Uterus (tissue), 4 donors: ENCODE results near the gene MEGF10. TPM values are rescaled to one million over a fixed set of nuclear protein-coding genes. Genes with fewer than 3 reads are reported as not detected.

Source experiments
- DNase-seq, 2 donors: peaks; one replicate each; pipeline ENCODE4 v3.0.0-alpha.2; 2019 to 2020
- H3K27ac ChIP-seq, 2 donors: fragments of 200-600 bp; sonication (generic); 1 replicate in 1 of 2; 2 replicates in 1 of 2; pipeline ENCODE4 v1.5.1; 2016 to 2018
- H3K27me3 ChIP-seq, 2 donors: fragments of 200-600 bp; sonication (generic); one replicate each; pipeline ENCODE4 v1.5.1; 2018 to 2019; ENCODE audit warnings: control low read depth in 1 of 2
- H3K36me3 ChIP-seq, 2 donors: fragments of 200-600 bp; sonication (generic); one replicate each; pipeline ENCODE4 v1.5.1; 2019; ENCODE audit warnings: control low read depth in 1 of 2
- H3K4me1 ChIP-seq, 2 donors: fragments of 200-600 bp; sonication (generic); one replicate each; pipeline ENCODE4 v1.5.1; 2018 to 2019; ENCODE audit warnings: control low read depth in 1 of 2
- H3K4me3 ChIP-seq, 2 donors: fragments of 200-600 bp; sonication (generic); 1 replicate in 1 of 2; 2 replicates in 1 of 2; pipeline ENCODE4 v1.5.1; 2018 to 2019; ENCODE audit warnings: mild to moderate bottlenecking in 1 of 2
- H3K9me3 ChIP-seq, 2 donors: fragments of 200-600 bp; sonication (generic); one replicate each; pipeline ENCODE4 v1.5.1; 2019; ENCODE audit warnings: control low read depth in 1 of 2
- POLR2A ChIP-seq, 2 donors: fragments of 450-650 bp; IDR thresholded peaks; one replicate each; pipeline ENCODE4 v1.6.1; 2016; ENCODE audit warnings: antibody characterized with exemption in 2 of 2, mild to moderate bottlenecking in 1 of 2, moderate library complexity in 1 of 2
- intact Hi-C: fragments of 100-400 bp; cut with DNase I; formaldehyde crosslinking; loops from one replicate; pipeline ENCODE4 v1.15.1; 2023; ENCODE audit warnings: low total_unique reads
- total RNA-seq, 4 donors: library from RNA; depleted of rRNA in 3 of 4; stranded (reverse); fragments of >200 nt in 3 of 4; gene quantifications; one replicate each; pipeline versions ENCODE4 v1.1.0 to v1.2.4, GENCODE V29; 2014 to 2023
- TF ChIP-seq, protein P1 (sequence below), 4 experiments: fragments of 200-600 bp in 2 of 4; fragments of 450-650 bp in 2 of 4; sonication (generic) in 2 of 4; IDR thresholded peaks; one replicate each; pipeline ENCODE4 v1.5.1; 2016 to 2019; ENCODE audit warnings: antibody characterized with exemption in 4 of 4, mild to moderate bottlenecking in 2 of 4, moderate library complexity in 1 of 4
- donor health status: DM: yes; HTN: yes; CAD: no.

The MEGF10 gene
- total RNA-seq, 4 donors from 2014 or later, result 0.26 to 3.5 (median 1.6) TPM; not detected in 1

DNA sequence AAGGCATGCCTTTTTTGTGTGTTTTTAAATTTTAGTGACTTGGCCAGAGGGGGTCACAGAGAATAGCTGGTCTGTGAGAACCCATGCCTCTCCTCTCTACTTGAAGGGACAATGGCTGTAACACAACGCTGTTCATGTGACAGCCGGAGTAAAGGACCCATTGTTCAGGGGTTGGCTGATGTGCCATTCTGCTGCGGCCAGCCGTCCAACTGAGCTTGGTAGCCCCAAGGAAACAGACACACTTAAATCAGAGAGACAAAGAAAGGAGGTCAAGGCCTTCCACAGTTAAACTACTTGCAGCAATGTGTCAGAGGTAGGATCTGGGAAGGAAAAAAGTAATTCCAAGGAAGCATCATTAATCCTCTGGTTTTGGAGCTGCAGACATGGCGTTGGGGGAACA is 8.1 kb downstream of the MEGF10 start:
- Histone ChIP-seq H3K27me3 (no peaks in the 10 kb centered on the region), H3K4me1 (no peaks in the 10 kb centered on the region), H3K27ac (no peak overlapping the region), H3K4me3 (no peak overlapping the region), H3K9me3 (no peaks in the 10 kb centered on the region), H3K36me3 (no peaks in the 10 kb centered on the region)
- DNase-seq, result no peak
- intact Hi-C loops, result no loop called here
- no peak for TF ChIP-seq POLR2A (IDR thresholded peaks at IDR 0.05)
- TF ChIP-seq, protein P1, sequence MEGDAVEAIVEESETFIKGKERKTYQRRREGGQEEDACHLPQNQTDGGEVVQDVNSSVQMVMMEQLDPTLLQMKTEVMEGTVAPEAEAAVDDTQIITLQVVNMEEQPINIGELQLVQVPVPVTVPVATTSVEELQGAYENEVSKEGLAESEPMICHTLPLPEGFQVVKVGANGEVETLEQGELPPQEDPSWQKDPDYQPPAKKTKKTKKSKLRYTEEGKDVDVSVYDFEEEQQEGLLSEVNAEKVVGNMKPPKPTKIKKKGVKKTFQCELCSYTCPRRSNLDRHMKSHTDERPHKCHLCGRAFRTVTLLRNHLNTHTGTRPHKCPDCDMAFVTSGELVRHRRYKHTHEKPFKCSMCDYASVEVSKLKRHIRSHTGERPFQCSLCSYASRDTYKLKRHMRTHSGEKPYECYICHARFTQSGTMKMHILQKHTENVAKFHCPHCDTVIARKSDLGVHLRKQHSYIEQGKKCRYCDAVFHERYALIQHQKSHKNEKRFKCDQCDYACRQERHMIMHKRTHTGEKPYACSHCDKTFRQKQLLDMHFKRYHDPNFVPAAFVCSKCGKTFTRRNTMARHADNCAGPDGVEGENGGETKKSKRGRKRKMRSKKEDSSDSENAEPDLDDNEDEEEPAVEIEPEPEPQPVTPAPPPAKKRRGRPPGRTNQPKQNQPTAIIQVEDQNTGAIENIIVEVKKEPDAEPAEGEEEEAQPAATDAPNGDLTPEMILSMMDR (IDR thresholded peaks at IDR 0.05), result no peak

DNA sequence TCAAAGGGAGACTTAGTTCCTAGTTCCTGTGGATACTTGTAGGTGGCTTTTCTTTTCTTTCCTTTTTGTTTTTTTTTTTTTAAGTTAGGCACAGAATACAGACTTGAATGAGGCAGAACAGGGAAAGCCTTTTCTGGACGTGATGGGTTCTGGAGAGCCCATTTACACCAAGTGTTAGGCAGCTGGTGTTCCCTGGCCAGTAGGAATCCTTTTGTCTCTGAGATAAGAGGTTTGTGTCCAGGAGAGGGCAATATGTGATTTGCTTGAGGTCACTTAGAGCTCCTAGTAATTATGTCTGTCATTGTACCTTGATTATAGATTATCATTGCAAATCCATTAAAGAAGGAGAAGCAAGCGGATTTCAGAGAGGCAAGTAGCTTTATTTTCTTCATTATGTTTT is 9.1 kb downstream of the MEGF10 start:
- H3K4me1 ChIP-seq, result no peaks in the 10 kb centered on the region
- no peaks in the 10 kb centered on the region for H3K36me3 ChIP-seq
- intact Hi-C loops, result no loop called here
- no peak for DNase-seq
- TF ChIP-seq, protein P1 (IDR thresholded peaks at IDR 0.05), result no peak
- TF ChIP-seq POLR2A (IDR thresholded peaks at IDR 0.05), result no peak
- no peak overlapping the region for H3K27ac ChIP-seq
- H3K4me3 ChIP-seq, result no peak overlapping the region
- H3K9me3 ChIP-seq, result no peaks in the 10 kb centered on the region
- H3K27me3 ChIP-seq, result no peaks in the 10 kb centered on the region

DNA sequence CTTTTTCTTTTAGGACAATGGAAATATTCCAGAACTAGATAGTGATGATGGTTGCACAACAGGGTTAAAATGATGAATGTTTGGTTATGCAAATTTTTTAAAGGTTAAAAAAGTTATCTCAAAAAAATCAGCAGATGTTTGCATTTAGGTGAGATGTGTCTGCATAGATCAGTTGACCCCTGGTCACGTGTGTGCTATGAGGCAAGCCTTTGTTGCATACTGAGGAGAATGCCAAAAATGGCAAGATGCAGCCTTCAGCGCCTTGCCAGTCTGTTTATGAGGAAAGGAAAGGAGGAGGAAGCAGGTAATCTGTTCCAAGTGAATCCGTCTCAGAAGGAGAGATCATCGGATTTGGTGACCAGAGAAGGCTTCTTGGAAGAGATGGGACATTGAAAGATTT is 11.9 kb downstream of the MEGF10 start:
- intact Hi-C loops, result no loop called here
- TF ChIP-seq POLR2A (IDR thresholded peaks at IDR 0.05), result no peak
- no peak for DNase-seq
- Histone ChIP-seq H3K4me3 (no peak overlapping the region), H3K27me3 (no peaks in the 10 kb centered on the region), H3K4me1 (no peaks in the 10 kb centered on the region), H3K9me3 (no peaks in the 10 kb centered on the region), H3K36me3 (no peaks in the 10 kb centered on the region), H3K27ac (no peak overlapping the region)

DNA sequence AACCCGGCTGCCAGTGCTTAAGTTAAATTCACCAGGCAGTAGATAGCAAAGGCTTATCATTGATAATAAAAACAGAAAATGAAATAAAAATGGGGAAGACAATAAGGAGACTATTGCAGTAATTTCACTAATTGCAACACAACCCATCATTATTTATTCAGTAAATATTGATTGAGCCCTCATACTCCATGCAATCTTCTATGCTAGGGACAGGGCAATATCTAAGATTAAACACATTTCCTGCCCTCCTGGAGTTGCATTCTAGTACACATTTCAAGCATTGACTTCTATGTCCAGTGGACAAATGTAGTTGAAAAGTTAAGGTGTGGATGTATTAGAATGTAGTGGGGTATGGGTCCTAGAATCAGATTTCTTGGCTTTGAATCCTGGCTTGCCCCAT is 12.8 kb downstream of the MEGF10 start:
- Histone ChIP-seq H3K27me3 (no peaks in the 10 kb centered on the region), H3K27ac (no peak overlapping the region), H3K4me1 (no peaks in the 10 kb centered on the region), H3K9me3 (no peaks in the 10 kb centered on the region), H3K4me3 (no peak overlapping the region), H3K36me3 (no peaks in the 10 kb centered on the region)
- DNase-seq, result no peak
- TF ChIP-seq POLR2A (IDR thresholded peaks at IDR 0.05), result no peak
- TF ChIP-seq, protein P1 (IDR thresholded peaks at IDR 0.05), result no peak
- intact Hi-C loops, result no loop called here

DNA sequence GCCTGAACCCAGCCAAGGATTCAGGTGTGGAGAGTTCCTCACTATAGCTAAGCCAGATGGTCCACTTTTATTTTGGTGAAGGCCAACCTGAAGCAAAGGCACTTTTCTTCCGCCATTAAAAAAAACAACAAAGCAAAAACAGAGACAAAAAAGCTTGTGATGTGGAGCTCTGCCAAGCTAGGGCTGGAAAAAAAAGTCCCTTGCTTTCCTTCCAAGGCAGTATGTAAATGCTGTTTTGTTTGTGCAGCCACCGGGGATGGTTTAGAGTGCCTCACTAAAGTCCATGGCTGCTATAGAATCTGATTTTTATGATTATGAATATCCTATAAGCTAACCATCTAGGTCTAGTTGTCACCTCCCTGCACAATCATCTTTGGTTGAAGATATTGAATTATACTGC is 14.9 kb downstream of the MEGF10 start:
- Histone ChIP-seq H3K36me3 (no peaks in the 10 kb centered on the region), H3K9me3 (no peaks in the 10 kb centered on the region), H3K4me1 (no peaks in the 10 kb centered on the region), H3K27me3 (no peaks in the 10 kb centered on the region), H3K4me3 (no peak overlapping the region), H3K27ac (no peak overlapping the region)
- intact Hi-C loops, result no loop called here
- DNase-seq, result no peak
- TF ChIP-seq POLR2A (IDR thresholded peaks at IDR 0.05), result no peak
- TF ChIP-seq, protein P1 (IDR thresholded peaks at IDR 0.05), result no peak

DNA sequence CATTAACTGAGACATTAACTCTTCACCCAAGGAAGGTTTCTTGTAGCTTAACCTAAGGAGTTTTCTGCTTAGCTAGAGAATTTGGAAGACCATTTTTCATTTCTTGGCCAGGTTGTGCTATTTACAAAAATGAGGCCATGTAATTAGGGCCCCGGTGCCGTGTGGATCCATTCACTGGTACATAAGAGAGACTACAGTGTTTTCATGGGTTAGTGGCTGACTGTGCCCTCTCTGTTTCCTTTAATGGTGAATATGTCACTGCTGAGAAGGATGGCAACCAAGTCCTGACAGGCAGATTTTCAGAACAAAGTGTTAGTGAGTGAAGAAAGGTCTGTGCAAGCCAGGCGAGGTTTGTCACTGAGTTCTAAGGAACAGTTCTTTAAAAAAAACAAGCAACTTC is 15.4 kb downstream of the MEGF10 start:
- TF ChIP-seq, protein P1 (IDR thresholded peaks at IDR 0.05), result no peak
- TF ChIP-seq POLR2A (IDR thresholded peaks at IDR 0.05), result no peak
- intact Hi-C loops, result no loop called here
- Histone ChIP-seq H3K9me3 (no peaks in the 10 kb centered on the region), H3K4me1 (no peaks in the 10 kb centered on the region), H3K36me3 (no peaks in the 10 kb centered on the region), H3K4me3 (no peak overlapping the region), H3K27ac (no peak overlapping the region), H3K27me3 (no peaks in the 10 kb centered on the region)
- no peak for DNase-seq
